SK-N-SH (cell line): Measurements from ENCODE around the gene MEI4. TPM values are rescaled to one million over a fixed set of nuclear protein-coding genes. Genes with fewer than 3 reads are reported as not detected.

ENCODE experiments used
- CTCF ChIA-PET: fragments of 300-600, 350-600 bp; formaldehyde crosslinking; extraction: SDS; loops from one replicate; lab custom pipeline; 2021; lab: Yijun Ruan, JAX
- POLR2A ChIA-PET: fragments of 350-600 bp; sonication (Branson Sonifier 250); formaldehyde crosslinking; extraction: SDS; loops from one replicate; lab custom pipeline; 2020; ENCODE audit warnings: antibody characterized with exemption, inconsistent platforms; lab: Yijun Ruan, JAX
- DNase-seq: peaks from one replicate; pipeline ENCODE4 v3.0.0; 2012
- H2AFZ ChIP-seq: fragments of 200-600 bp; sonication (generic); 2 replicates; pipeline ENCODE4 v1.8.1; 2016; ENCODE audit warnings: antibody characterized with exemption, mild to moderate bottlenecking, low read depth
- H3F3A ChIP-seq: fragments of 200-600 bp; sonication (generic); replicated peaks from 2 replicates; pipeline ENCODE3; 2016; ENCODE audit warnings: antibody characterized with exemption, mild to moderate bottlenecking; ENCODE audit not compliant: insufficient read depth
- H3K27ac ChIP-seq, 2 experiments: fragments of 200-500 bp in 1 of 2; fragments of 200-600 bp in 1 of 2; sonication (Bioruptor generic) in 1 of 2; sonication (generic), shearing (Covaris generic) in 1 of 2; 2 replicates each; pipeline versions ENCODE4 v1.5.1 to v1.6.1; 2014 to 2016; ENCODE audit warnings: low read depth in 2 of 2, inconsistent platforms in 1 of 2, low read length in 1 of 2, mild to moderate bottlenecking in 1 of 2, mixed read lengths in 1 of 2
- H3K27me3 ChIP-seq: fragments of 200-600 bp; sonication (generic), shearing (Covaris generic); 2 replicates; pipeline ENCODE4 v1.6.1; 2016; ENCODE audit warnings: mixed run types; ENCODE audit not compliant: insufficient read depth
- H3K36me3 ChIP-seq, 2 experiments: fragments of 200-500 bp in 1 of 2; fragments of 200-600 bp in 1 of 2; sonication (Bioruptor generic) in 1 of 2; sonication (generic) in 1 of 2; replicated peaks in 1 of 2; 2 replicates each; pipeline versions ENCODE3 to v1.5.1; 2014 to 2016; ENCODE audit warnings: low read length in 1 of 2, mild to moderate bottlenecking in 1 of 2; ENCODE audit not compliant: insufficient read depth in 2 of 2, control insufficient read depth in 1 of 2
- H3K4me1 ChIP-seq, 2 experiments: fragments of 200-500 bp in 1 of 2; fragments of 200-600 bp in 1 of 2; sonication (Bioruptor generic) in 1 of 2; sonication (generic), shearing (Covaris generic) in 1 of 2; 2 replicates each; pipeline versions ENCODE4 v1.5.1 to v1.6.1; 2014 to 2016; ENCODE audit warnings: low read depth in 1 of 2, low read length in 1 of 2, mixed run types in 1 of 2; ENCODE audit not compliant: insufficient read depth in 2 of 2, control insufficient read depth in 1 of 2
- H3K4me2 ChIP-seq: fragments of 200-600 bp; sonication (generic), shearing (Covaris generic); 2 replicates; pipeline ENCODE4 v1.6.1; 2017; ENCODE audit warnings: mixed run types
- H3K4me3 ChIP-seq, 2 experiments: fragments of 200-500 bp in 1 of 2; fragments of 200-600 bp in 1 of 2; sonication (Bioruptor generic) in 1 of 2; sonication (generic), shearing (Covaris generic) in 1 of 2; 2 replicates each; pipeline versions ENCODE4 v1.5.1 to v1.8.1; 2014 to 2016; ENCODE audit warnings: low read depth in 2 of 2, inconsistent platforms in 1 of 2, low read length in 1 of 2, mild to moderate bottlenecking in 1 of 2, mixed read lengths in 1 of 2, moderate library complexity in 1 of 2
- H3K79me2 ChIP-seq: fragments of 200-600 bp; sonication (generic); 2 replicates; pipeline ENCODE4 v1.8.1; 2017; ENCODE audit warnings: mild to moderate bottlenecking; ENCODE audit not compliant: insufficient read depth
- H3K9ac ChIP-seq: fragments of 200-600 bp; sonication (generic); 2 replicates; pipeline ENCODE4 v1.6.1; 2017; ENCODE audit warnings: mixed run types
- H3K9me2 ChIP-seq: fragments of 200-600 bp; sonication (generic); 2 replicates; pipeline ENCODE4 v1.6.1; 2017; ENCODE audit warnings: mixed run types
- H3K9me3 ChIP-seq: fragments of 200-600 bp; sonication (generic); 2 replicates; pipeline ENCODE4 v1.6.1; 2017; ENCODE audit warnings: mixed run types, mild to moderate bottlenecking, moderate library complexity
- H4K20me1 ChIP-seq: fragments of 200-600 bp; sonication (generic); 2 replicates; pipeline ENCODE4 v1.6.1; 2017; ENCODE audit warnings: mild to moderate bottlenecking, mixed run types; ENCODE audit not compliant: insufficient read depth
- CHD2 ChIP-seq: fragments of 150-350 bp; IDR thresholded peaks from 2 replicates; pipeline ENCODE4 v1.6.1; 2018; ENCODE audit warnings: low read length; ENCODE audit not compliant: partially characterized antibody
- CTCF ChIP-seq: fragments of 200-600 bp; sonication (generic); IDR thresholded peaks from 2 replicates; pipeline ENCODE4 v1.6.1; 2017; ENCODE audit warnings: antibody characterized with exemption, mild to moderate bottlenecking, moderate library complexity
- ELF1 ChIP-seq: IDR thresholded peaks from 2 replicates; pipeline ENCODE4 v1.4.0; 2012
- EP300 ChIP-seq, 2 experiments: IDR thresholded peaks; 2 replicates each; pipeline versions ENCODE4 v1.4.0 to v1.6.1; 2012; ENCODE audit warnings: borderline replicate concordance in 1 of 2, low read depth in 1 of 2, low read length in 1 of 2
- GATA2 ChIP-seq: sonication (generic); formaldehyde crosslinking; IDR thresholded peaks from 2 replicates; pipeline ENCODE4 v1.5.0; 2020; ENCODE audit warnings: mild to moderate bottlenecking, missing genetic modification reagents
- IRF3 ChIP-seq: fragments of 150-350 bp; IDR thresholded peaks from 2 replicates; pipeline ENCODE4 v1.6.1; 2016; ENCODE audit warnings: mild to moderate bottlenecking, low read depth, low read length
- MXI1 ChIP-seq: IDR thresholded peaks from 2 replicates; pipeline ENCODE4 v1.6.1; 2012; ENCODE audit warnings: mild to moderate bottlenecking, low read depth, low read length, improper control_type of control experiment
- NFIC ChIP-seq: IDR thresholded peaks from 2 replicates; pipeline ENCODE4 v1.4.0; 2012; ENCODE audit warnings: borderline replicate concordance
- NRF1 ChIP-seq: IDR thresholded peaks from 2 replicates; pipeline ENCODE4 v1.6.1; 2012; ENCODE audit warnings: low read depth, mild to moderate bottlenecking, low read length
- POLR2AphosphoS5 ChIP-seq: IDR thresholded peaks from 2 replicates; pipeline ENCODE4 v1.6.1; 2012; ENCODE audit warnings: low read depth, low read length
- RAD21 ChIP-seq: IDR thresholded peaks from 2 replicates; pipeline ENCODE4 v1.6.1; 2012; ENCODE audit warnings: mild to moderate bottlenecking, low read length
- RFX5 ChIP-seq: IDR thresholded peaks from 2 replicates; pipeline ENCODE4 v1.6.1; 2012; ENCODE audit warnings: mild to moderate bottlenecking, improper control_type of control experiment, low read length
- SIN3A ChIP-seq: IDR thresholded peaks from 2 replicates; pipeline ENCODE4 v1.6.1; 2012; ENCODE audit warnings: low read depth, mild to moderate bottlenecking, low read length, moderate library complexity, borderline replicate concordance
- TCF12 ChIP-seq: IDR thresholded peaks from 2 replicates; pipeline ENCODE4 v1.4.0; 2012
- USF1 ChIP-seq: IDR thresholded peaks from 2 replicates; pipeline ENCODE4 v1.4.0; 2012; ENCODE audit warnings: low read depth, borderline replicate concordance
- WGBS: methylation state at CpG from one replicate; pipeline ENCODE4 v1.1.6; 2017; ENCODE audit warnings: low lambda C conversion rate; 5-methylcytosine and 5-hydroxymethylcytosine counted together
- polyA plus RNA-seq, 3 experiments: library from polyadenylated mRNA; depleted of rRNA; stranded (reverse); fragments of >200 nt; gene quantifications; 2 replicates each; pipeline ENCODE4 v1.2.3, GENCODE V29; 2012

MEI4 gene
- polyA plus RNA-seq, 1 of the 3 experiments (the other 2 are of a cell fraction) = not detected

- no peak overlapping the region for H3K9ac ChIP-seq
- CTCF ChIA-PET = no interaction called here
- TF ChIP-seq GATA2 (CRISPR knock-in tag) (no peak), MXI1 (no peak), IRF3 (no peak), CHD2 (no peak), EP300 (IDR thresholded peaks at IDR 0.05; ENCODE audit: borderline replicate concordance in 1 of 2, low read depth in 1 of 2, low read length in 1 of 2) (no peak), NRF1 (no peak)
- H3K4me3 ChIP-seq = no peak overlapping the region
- H2AFZ ChIP-seq = no peak overlapping the region
- 0% methylated on average over 1 of the region's 1 CpG for WGBS
- H3K9me3 ChIP-seq = no peaks in the 10 kb centered on the region
- no peaks in the 10 kb centered on the region for H3K36me3 ChIP-seq
- H3K4me2 ChIP-seq = no peak overlapping the region
- H3K79me2 ChIP-seq = no peaks in the 10 kb centered on the region
- DNase-seq = no peak
- H3K27ac ChIP-seq = no peak overlapping the region
- H3K4me1 ChIP-seq = no peaks in the 10 kb centered on the region
- POLR2A ChIA-PET = no interaction called here
- no peaks in the 10 kb centered on the region for H3K9me2 ChIP-seq
- H3F3A ChIP-seq = no peaks in the 10 kb centered on the region
- no peaks in the 10 kb centered on the region for H3K27me3 ChIP-seq
- no peaks in the 10 kb centered on the region for H4K20me1 ChIP-seq
Observed at GRCh38 chr6:77812304-77812703, 159.5 kb downstream of the MEI4 start.

- H3K27ac ChIP-seq = no peak overlapping the region
- POLR2A ChIA-PET = no interaction called here
- CTCF ChIA-PET = no interaction called here
- H2AFZ ChIP-seq = no peak overlapping the region
- DNase-seq = no peak
- H3K9me3 ChIP-seq = no peaks in the 10 kb centered on the region
- H3K79me2 ChIP-seq = no peaks in the 10 kb centered on the region
- H3K27me3 ChIP-seq = no peaks in the 10 kb centered on the region
- WGBS = 11% methylated on average over 1 of the region's 1 CpG
- H3K4me3 ChIP-seq = no peak overlapping the region
- H3F3A ChIP-seq = no peaks in the 10 kb centered on the region
- no peaks in the 10 kb centered on the region for H3K4me1 ChIP-seq
- H4K20me1 ChIP-seq = no peaks in the 10 kb centered on the region
- H3K4me2 ChIP-seq = no peak overlapping the region
- H3K9me2 ChIP-seq = no peaks in the 10 kb centered on the region
- no peaks in the 10 kb centered on the region for H3K36me3 ChIP-seq
- TF ChIP-seq NFIC = no peak
- TF ChIP-seq SIN3A = no peak
- no peak for TF ChIP-seq ELF1
- no peak for TF ChIP-seq TCF12
- TF ChIP-seq RFX5 = no peak
- TF ChIP-seq RAD21 = no peak
- TF ChIP-seq, all 33 proteins: peak for 0
- no peak overlapping the region for H3K9ac ChIP-seq
Observed at GRCh38 chr6:77813090-77813489, 160.3 kb downstream of the MEI4 start.

GRCh38 chr6:77814119-77814518, 161.3 kb downstream of the MEI4 start:
- no peaks in the 10 kb centered on the region for H4K20me1 ChIP-seq
- no peak overlapping the region for H3K9ac ChIP-seq
- no peak overlapping the region for H3K27ac ChIP-seq
- H3K4me3 ChIP-seq = no peak overlapping the region
- 10% methylated on average over 1 of the region's 1 CpG for WGBS
- no peak for DNase-seq
- no peak overlapping the region for H2AFZ ChIP-seq
- no peaks in the 10 kb centered on the region for H3K9me3 ChIP-seq
- no peak overlapping the region for H3K4me2 ChIP-seq
- H3K79me2 ChIP-seq = no peaks in the 10 kb centered on the region
- no peaks in the 10 kb centered on the region for H3K36me3 ChIP-seq
- H3F3A ChIP-seq = no peaks in the 10 kb centered on the region
- ChIA-PET POLR2A (no interaction called here), CTCF (no interaction called here)
- no peaks in the 10 kb centered on the region for H3K4me1 ChIP-seq
- no peaks in the 10 kb centered on the region for H3K9me2 ChIP-seq
- H3K27me3 ChIP-seq = no peaks in the 10 kb centered on the region
- TF ChIP-seq MXI1 = no peak
- TF ChIP-seq USF1 = no peak
- no peak for TF ChIP-seq RAD21
- TF ChIP-seq POLR2AphosphoS5 = no peak
- TF ChIP-seq CTCF = no peak
